Bronchial epithelial cell (primary cell): Measurements from ENCODE around the gene LRRC10. TPM values are rescaled to one million over a fixed set of nuclear protein-coding genes. Genes with fewer than 3 reads are reported as not detected.

Experiments used
- DNase-seq: peaks from one replicate; pipeline ENCODE4 v3.0.0-alpha.2; 2010; ENCODE audit warnings: low read depth
- FAIRE-seq: peaks from 2 replicates; lab custom pipeline; 2011; peaks lifted over from hg19 to GRCh38; lab: Jason Lieb, UNC
- H3K27me3 ChIP-seq: 2 replicates; pipeline ENCODE4 v1.5.1; 2011; ENCODE audit warnings: low read length; ENCODE audit not compliant: control insufficient read depth, insufficient read depth
- H3K36me3 ChIP-seq: 2 replicates; pipeline ENCODE4 v1.5.1; 2011; ENCODE audit warnings: low read length; ENCODE audit not compliant: control insufficient read depth, insufficient read depth
- H3K4me3 ChIP-seq: 2 replicates; pipeline ENCODE4 v1.5.1; 2011; ENCODE audit warnings: mild to moderate bottlenecking, low read depth, low read length, control low read depth
- CTCF ChIP-seq: IDR thresholded peaks from 2 replicates; pipeline ENCODE4 v1.5.1; 2011; ENCODE audit warnings: mild to moderate bottlenecking, moderate library complexity, low read length, control low read depth, inconsistent platforms; ENCODE audit not compliant: insufficient read depth, severe bottlenecking
- total RNA-seq: library from RNA; depleted of rRNA; stranded (reverse); fragments of >200 nt; gene quantifications from 2 replicates; pipeline ENCODE4 v1.2.1, GENCODE V29; 2014

The LRRC10 gene
- total RNA-seq, 1 donor from 2014 or later = not detected

GRCh38 chr12:69630191-69630590, 19.5 kb upstream of the LRRC10 start:
- FAIRE-seq (no peak), DNase-seq (no peak)
- Histone ChIP-seq H3K27me3 (no peaks in the 10 kb centered on the region), H3K36me3 (no peaks in the 10 kb centered on the region), H3K4me3 (no peak overlapping the region)
- TF ChIP-seq CTCF = peak; percentile 16

- no peaks in the 10 kb centered on the region for H3K27me3 ChIP-seq
- H3K36me3 ChIP-seq = no peaks in the 10 kb centered on the region
- FAIRE-seq = no peak
- TF ChIP-seq CTCF = no peak
- no peak overlapping the region for H3K4me3 ChIP-seq
- no peak for DNase-seq
Measured at GRCh38 chr12:69627501-69627900, 16.8 kb upstream of the LRRC10 start.

GRCh38 chr12:69623970-69624369, 13.3 kb upstream of the LRRC10 start:
- no peak overlapping the region for H3K4me3 ChIP-seq
- H3K36me3 ChIP-seq = no peaks in the 10 kb centered on the region
- FAIRE-seq (no peak), DNase-seq (no peak)
- TF ChIP-seq CTCF = no peak
- no peaks in the 10 kb centered on the region for H3K27me3 ChIP-seq

GRCh38 chr12:69621551-69621950, 10.8 kb upstream of the LRRC10 start:
- H3K27me3 ChIP-seq = no peaks in the 10 kb centered on the region
- DNase-seq (no peak), FAIRE-seq (no peak)
- TF ChIP-seq CTCF = no peak
- no peak overlapping the region for H3K4me3 ChIP-seq
- no peaks in the 10 kb centered on the region for H3K36me3 ChIP-seq

GRCh38 chr12:69620921-69621320, 10.2 kb upstream of the LRRC10 start:
- no peak overlapping the region for H3K4me3 ChIP-seq
- H3K36me3 ChIP-seq = no peaks in the 10 kb centered on the region
- no peak for DNase-seq
- TF ChIP-seq CTCF = no peak
- H3K27me3 ChIP-seq = no peaks in the 10 kb centered on the region
- no peak for FAIRE-seq

- FAIRE-seq (no peak), DNase-seq (no peak)
- Histone ChIP-seq H3K4me3 (no peak overlapping the region), H3K36me3 (no peaks in the 10 kb centered on the region), H3K27me3 (no peaks in the 10 kb centered on the region)
- no peak for TF ChIP-seq CTCF
Measured at GRCh38 chr12:69620077-69620476, 9.4 kb upstream of the LRRC10 start.
